ENCODE results near the gene DYRK1A. TPM values are rescaled to one million over a fixed set of nuclear protein-coding genes. Genes with fewer than 3 reads are reported as not detected.

DYRK1A gene
- total RNA-seq, 1 donor from 2014 or later: 46.6 TPM

- DNase-seq (ENCODE audit: extremely low read depth, low read depth, low spot score): no peak
These were observed 17.3 kb downstream of the DYRK1A start for GRCh38 chr21:37383784-37384311.

GRCh38 chr21:37384416-37384815 is 17.8 kb downstream of the DYRK1A start:
- no peak for DNase-seq (ENCODE audit: extremely low read depth, low read depth, low spot score)

GRCh38 chr21:37385179-37385765 is 18.7 kb downstream of the DYRK1A start:
- DNase-seq (ENCODE audit: extremely low read depth, low read depth, low spot score): no peak

GRCh38 chr21:37386151-37386550 is 19.6 kb downstream of the DYRK1A start:
- no peak for DNase-seq (ENCODE audit: extremely low read depth, low read depth, low spot score)

GRCh38 chr21:37389456-37389855 is 22.9 kb downstream of the DYRK1A start:
- no peak for DNase-seq (ENCODE audit: extremely low read depth, low read depth, low spot score)

- DNase-seq (ENCODE audit: extremely low read depth, low read depth, low spot score): no peak
These were observed 25.1 kb downstream of the DYRK1A start for GRCh38 chr21:37391666-37392065.

GRCh38 chr21:37392441-37392840 is 25.9 kb downstream of the DYRK1A start:
- DNase-seq (ENCODE audit: extremely low read depth, low read depth, low spot score): no peak

- no peak for DNase-seq (ENCODE audit: extremely low read depth, low read depth, low spot score)
These were observed 26.5 kb downstream of the DYRK1A start for GRCh38 chr21:37393030-37393429.

GRCh38 chr21:37393786-37394185 is 27.2 kb downstream of the DYRK1A start:
- DNase-seq (ENCODE audit: extremely low read depth, low read depth, low spot score): no peak

GRCh38 chr21:37395961-37396360 is 29.4 kb downstream of the DYRK1A start:
- DNase-seq (ENCODE audit: extremely low read depth, low read depth, low spot score): no peak

GRCh38 chr21:37396855-37397254 is 30.3 kb downstream of the DYRK1A start:
- DNase-seq (ENCODE audit: extremely low read depth, low read depth, low spot score): no peak

- DNase-seq (ENCODE audit: extremely low read depth, low read depth, low spot score): no peak
These were observed 32.1 kb downstream of the DYRK1A start for GRCh38 chr21:37398697-37399096.

- no peak for DNase-seq (ENCODE audit: extremely low read depth, low read depth, low spot score)
These were observed 35.8 kb downstream of the DYRK1A start for GRCh38 chr21:37402251-37402867.

GRCh38 chr21:37405629-37406028 is 39.1 kb downstream of the DYRK1A start:
- DNase-seq (ENCODE audit: extremely low read depth, low read depth, low spot score): no peak

- DNase-seq (ENCODE audit: extremely low read depth, low read depth, low spot score): no peak
These were observed 41.3 kb downstream of the DYRK1A start for GRCh38 chr21:37407719-37408420.

- no peak for DNase-seq (ENCODE audit: extremely low read depth, low read depth, low spot score)
These were observed 42.1 kb downstream of the DYRK1A start for GRCh38 chr21:37408464-37409193.

GRCh38 chr21:37410639-37411038 is 44.1 kb downstream of the DYRK1A start:
- DNase-seq (ENCODE audit: extremely low read depth, low read depth, low spot score): no peak

- no peak for DNase-seq (ENCODE audit: extremely low read depth, low read depth, low spot score)
These were observed 46.2 kb downstream of the DYRK1A start for GRCh38 chr21:37412603-37413360.

- no peak for DNase-seq (ENCODE audit: extremely low read depth, low read depth, low spot score)
These were observed 47.1 kb downstream of the DYRK1A start for GRCh38 chr21:37413553-37414291.
